Liver (tissue), 9 donors: ENCODE data around the gene APP. TPM values are rescaled to one million over a fixed set of nuclear protein-coding genes. Genes with fewer than 3 reads are reported as not detected.

ENCODE experiments used
- DNase-seq: peaks from one replicate; pipeline ENCODE4 v3.0.0-alpha.2; 2017; ENCODE audit warnings: low spot score
- H3K27ac ChIP-seq, 2 donors: one replicate each; pipeline ENCODE4 v1.7.0; 2013; ENCODE audit warnings: inconsistent platforms in 2 of 2, low read length in 2 of 2, control low read depth in 1 of 2, low read depth in 1 of 2, mild to moderate bottlenecking in 1 of 2
- H3K27me3 ChIP-seq, 4 donors: one replicate each; pipeline versions ENCODE4 v1.6.1 to v1.7.0; 2013; ENCODE audit warnings: low read length in 3 of 4, inconsistent platforms in 1 of 4, mild to moderate bottlenecking in 1 of 4, moderate library complexity in 1 of 4; ENCODE audit not compliant: control insufficient read depth in 4 of 4, insufficient read depth in 4 of 4
- H3K36me3 ChIP-seq, 4 donors: one replicate each; pipeline versions ENCODE4 v1.6.1 to v1.7.0; 2013; ENCODE audit warnings: low read length in 3 of 4, mild to moderate bottlenecking in 3 of 4, low read depth in 1 of 4, moderate library complexity in 1 of 4; ENCODE audit not compliant: control insufficient read depth in 4 of 4, insufficient read depth in 3 of 4
- H3K4me1 ChIP-seq, 4 donors: one replicate each; pipeline versions ENCODE4 v1.6.1 to v1.7.0; 2013; ENCODE audit warnings: low read length in 3 of 4, mild to moderate bottlenecking in 3 of 4, moderate library complexity in 1 of 4; ENCODE audit not compliant: control insufficient read depth in 4 of 4, insufficient read depth in 4 of 4
- H3K4me3 ChIP-seq, 3 donors: one replicate each; pipeline versions ENCODE4 v1.6.1 to v1.7.0; 2013; ENCODE audit warnings: low read length in 3 of 3, control low read depth in 1 of 3, low read depth in 1 of 3, mild to moderate bottlenecking in 1 of 3
- H3K9ac ChIP-seq, 2 donors: one replicate each; pipeline ENCODE4 v1.7.0; 2013; ENCODE audit warnings: low read length in 2 of 2, mild to moderate bottlenecking in 2 of 2, moderate library complexity in 2 of 2, control low read depth in 1 of 2, low read depth in 1 of 2
- H3K9me3 ChIP-seq, 4 donors: one replicate each; pipeline versions ENCODE4 v1.6.1 to v1.7.0; 2013; ENCODE audit warnings: low read length in 3 of 4; ENCODE audit not compliant: control insufficient read depth in 4 of 4
- EGR1 ChIP-seq, 2 donors: IDR thresholded peaks; 2 replicates each; pipeline ENCODE4 v1.6.1; 2016 to 2018; ENCODE audit warnings: antibody characterized with exemption in 2 of 2, low read depth in 2 of 2
- FOXA1 ChIP-seq: IDR thresholded peaks from 2 replicates; pipeline ENCODE4 v1.6.1; 2016; ENCODE audit warnings: antibody characterized with exemption
- FOXA2 ChIP-seq: IDR thresholded peaks from 2 replicates; pipeline ENCODE4 v1.6.1; 2016; ENCODE audit warnings: antibody characterized with exemption
- GABPA ChIP-seq, 2 donors: IDR thresholded peaks in 1 of 2; conservative IDR thresholded peaks in 1 of 2; 2 replicates each; pipeline ENCODE4 v1.6.1; 2016; ENCODE audit warnings: antibody characterized with exemption in 2 of 2, mild to moderate bottlenecking in 1 of 2, moderate library complexity in 1 of 2
- HNF4A ChIP-seq, 2 donors: conservative IDR thresholded peaks; 2 replicates each; pipeline ENCODE4 v1.6.1; 2016; ENCODE audit warnings: antibody characterized with exemption in 2 of 2, mild to moderate bottlenecking in 2 of 2
- HNF4G ChIP-seq: IDR thresholded peaks from 2 replicates; pipeline ENCODE4 v1.6.1; 2016; ENCODE audit warnings: antibody characterized with exemption
- JUND ChIP-seq, 2 donors: IDR thresholded peaks; 2 replicates each; pipeline ENCODE4 v1.6.1; 2016; ENCODE audit warnings: antibody characterized with exemption in 2 of 2
- NR2F2 ChIP-seq: IDR thresholded peaks from 2 replicates; pipeline ENCODE4 v1.6.1; 2016; ENCODE audit warnings: antibody characterized with exemption
- RAD21 ChIP-seq, 2 donors: IDR thresholded peaks; 2 replicates each; pipeline ENCODE4 v1.6.1; 2016; ENCODE audit warnings: antibody characterized with exemption in 2 of 2, mild to moderate bottlenecking in 2 of 2
- RXRA ChIP-seq, 2 donors: IDR thresholded peaks; 2 replicates each; pipeline ENCODE4 v1.6.1; 2017 to 2018; ENCODE audit warnings: antibody characterized with exemption in 2 of 2, mild to moderate bottlenecking in 1 of 2
- SP1 ChIP-seq: IDR thresholded peaks from 2 replicates; pipeline ENCODE4 v1.6.1; 2018; ENCODE audit warnings: antibody characterized with exemption, mild to moderate bottlenecking
- TAF1 ChIP-seq: conservative IDR thresholded peaks from 2 replicates; pipeline ENCODE4 v1.6.1; 2016; ENCODE audit warnings: antibody characterized with exemption, mild to moderate bottlenecking
- YY1 ChIP-seq: IDR thresholded peaks from 2 replicates; pipeline ENCODE4 v1.6.1; 2016; ENCODE audit warnings: antibody characterized with exemption, mild to moderate bottlenecking
- WGBS: extraction: QIAGEN DNeasy Blood & Tissue Kit; methylation state at CpG from one replicate; pipeline ENCODE4 v1.1.7; 2013; 5-methylcytosine and 5-hydroxymethylcytosine counted together
- polyA plus RNA-seq, 2 donors: library from polyadenylated mRNA; stranded (reverse) in 1 of 2; unstranded in 1 of 2; fragments of 200-250 nt in 1 of 2; fragments of >200 nt in 1 of 2; fragmentation: Nextera tagmentation in 1 of 2; extraction: Ambion mirVana in 1 of 2; gene quantifications; one replicate each; pipeline versions ENCODE4 v1.2.1 to v1.2.3, GENCODE V29; 2013 to 2015
- total RNA-seq, 2 donors: library from RNA; depleted of rRNA; stranded (reverse); fragments of >200 nt; gene quantifications; one replicate each; pipeline ENCODE4 v1.2.3, GENCODE V29; 2014
- TF ChIP-seq, protein P1 (sequence below): IDR thresholded peaks from 2 replicates; pipeline ENCODE4 v1.6.1; 2016; ENCODE audit warnings: antibody characterized with exemption
- TF ChIP-seq, protein P2 (sequence below): fragments of 150-350 bp; IDR thresholded peaks from 2 replicates; pipeline ENCODE4 v1.5.1; 2017; ENCODE audit warnings: improper control_type of control experiment, low read depth, low read length; ENCODE audit not compliant: missing input control
- TF ChIP-seq, protein P3 (sequence below): IDR thresholded peaks from 2 replicates; pipeline ENCODE4 v1.6.1; 2016; ENCODE audit warnings: antibody characterized with exemption, mild to moderate bottlenecking
- TF ChIP-seq, protein P4 (sequence below): IDR thresholded peaks from 2 replicates; pipeline ENCODE4 v1.6.1; 2016; ENCODE audit warnings: antibody characterized with exemption
- TF ChIP-seq, protein P5 (sequence below): IDR thresholded peaks from 2 replicates; pipeline ENCODE4 v1.6.1; 2016; ENCODE audit warnings: antibody characterized with exemption
- donor health status: healthy.
- donor health status: healthy.
- donor health status: healthy.
- donor health status: healthy.
- donor health status: healthy.

Gene APP
- total and polyA plus RNA-seq, 4 donors: 24.9 to 201 (median 111) TPM

DNA sequence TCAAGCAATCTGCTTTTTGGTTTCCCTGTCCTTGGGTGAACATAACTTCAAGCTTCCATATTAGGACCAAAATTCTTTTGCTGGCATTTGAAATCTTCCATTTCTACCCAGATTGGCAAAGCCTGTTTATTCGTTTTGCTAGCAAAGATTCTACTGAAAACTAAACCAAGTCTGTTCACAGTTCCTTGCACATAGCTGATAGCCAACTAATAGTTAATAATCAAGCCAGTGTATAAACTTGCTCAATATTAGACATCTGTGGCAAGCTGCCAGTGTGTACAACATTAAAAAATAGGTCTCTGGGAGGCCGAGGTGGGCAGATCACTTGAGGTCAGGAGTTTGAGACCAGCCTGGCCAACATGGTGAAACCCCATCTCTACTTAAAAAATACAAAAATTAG, 6.3 kb downstream of the APP start:
- H3K36me3 ChIP-seq: no peaks in the 10 kb centered on the region
- WGBS: 17% methylated on average over 2 of the region's 2 CpGs
- H3K27ac ChIP-seq: peak overlapping the region; percentile 71 to 79
- DNase-seq: no peak
- H3K9me3 ChIP-seq: no peaks in the 10 kb centered on the region
- TF ChIP-seq FOXA2: no peak
- peak; percentile 56 for TF ChIP-seq TAF1
- TF ChIP-seq, protein P1, sequence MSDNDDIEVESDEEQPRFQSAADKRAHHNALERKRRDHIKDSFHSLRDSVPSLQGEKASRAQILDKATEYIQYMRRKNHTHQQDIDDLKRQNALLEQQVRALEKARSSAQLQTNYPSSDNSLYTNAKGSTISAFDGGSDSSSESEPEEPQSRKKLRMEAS: no peak
- peak; percentile 27 for TF ChIP-seq YY1
- TF ChIP-seq HNF4G: no peak
- no peak for TF ChIP-seq GABPA (IDR thresholded peaks at IDR 0.05 in 1 of 2, conservative IDR thresholded peaks at IDR 0.05 in 1 of 2)
- TF ChIP-seq, protein P2, sequence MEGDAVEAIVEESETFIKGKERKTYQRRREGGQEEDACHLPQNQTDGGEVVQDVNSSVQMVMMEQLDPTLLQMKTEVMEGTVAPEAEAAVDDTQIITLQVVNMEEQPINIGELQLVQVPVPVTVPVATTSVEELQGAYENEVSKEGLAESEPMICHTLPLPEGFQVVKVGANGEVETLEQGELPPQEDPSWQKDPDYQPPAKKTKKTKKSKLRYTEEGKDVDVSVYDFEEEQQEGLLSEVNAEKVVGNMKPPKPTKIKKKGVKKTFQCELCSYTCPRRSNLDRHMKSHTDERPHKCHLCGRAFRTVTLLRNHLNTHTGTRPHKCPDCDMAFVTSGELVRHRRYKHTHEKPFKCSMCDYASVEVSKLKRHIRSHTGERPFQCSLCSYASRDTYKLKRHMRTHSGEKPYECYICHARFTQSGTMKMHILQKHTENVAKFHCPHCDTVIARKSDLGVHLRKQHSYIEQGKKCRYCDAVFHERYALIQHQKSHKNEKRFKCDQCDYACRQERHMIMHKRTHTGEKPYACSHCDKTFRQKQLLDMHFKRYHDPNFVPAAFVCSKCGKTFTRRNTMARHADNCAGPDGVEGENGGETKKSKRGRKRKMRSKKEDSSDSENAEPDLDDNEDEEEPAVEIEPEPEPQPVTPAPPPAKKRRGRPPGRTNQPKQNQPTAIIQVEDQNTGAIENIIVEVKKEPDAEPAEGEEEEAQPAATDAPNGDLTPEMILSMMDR: no peak
- TF ChIP-seq RXRA (IDR thresholded peaks at IDR 0.05): peak; percentile 24 to 77
- TF ChIP-seq, protein P3, sequence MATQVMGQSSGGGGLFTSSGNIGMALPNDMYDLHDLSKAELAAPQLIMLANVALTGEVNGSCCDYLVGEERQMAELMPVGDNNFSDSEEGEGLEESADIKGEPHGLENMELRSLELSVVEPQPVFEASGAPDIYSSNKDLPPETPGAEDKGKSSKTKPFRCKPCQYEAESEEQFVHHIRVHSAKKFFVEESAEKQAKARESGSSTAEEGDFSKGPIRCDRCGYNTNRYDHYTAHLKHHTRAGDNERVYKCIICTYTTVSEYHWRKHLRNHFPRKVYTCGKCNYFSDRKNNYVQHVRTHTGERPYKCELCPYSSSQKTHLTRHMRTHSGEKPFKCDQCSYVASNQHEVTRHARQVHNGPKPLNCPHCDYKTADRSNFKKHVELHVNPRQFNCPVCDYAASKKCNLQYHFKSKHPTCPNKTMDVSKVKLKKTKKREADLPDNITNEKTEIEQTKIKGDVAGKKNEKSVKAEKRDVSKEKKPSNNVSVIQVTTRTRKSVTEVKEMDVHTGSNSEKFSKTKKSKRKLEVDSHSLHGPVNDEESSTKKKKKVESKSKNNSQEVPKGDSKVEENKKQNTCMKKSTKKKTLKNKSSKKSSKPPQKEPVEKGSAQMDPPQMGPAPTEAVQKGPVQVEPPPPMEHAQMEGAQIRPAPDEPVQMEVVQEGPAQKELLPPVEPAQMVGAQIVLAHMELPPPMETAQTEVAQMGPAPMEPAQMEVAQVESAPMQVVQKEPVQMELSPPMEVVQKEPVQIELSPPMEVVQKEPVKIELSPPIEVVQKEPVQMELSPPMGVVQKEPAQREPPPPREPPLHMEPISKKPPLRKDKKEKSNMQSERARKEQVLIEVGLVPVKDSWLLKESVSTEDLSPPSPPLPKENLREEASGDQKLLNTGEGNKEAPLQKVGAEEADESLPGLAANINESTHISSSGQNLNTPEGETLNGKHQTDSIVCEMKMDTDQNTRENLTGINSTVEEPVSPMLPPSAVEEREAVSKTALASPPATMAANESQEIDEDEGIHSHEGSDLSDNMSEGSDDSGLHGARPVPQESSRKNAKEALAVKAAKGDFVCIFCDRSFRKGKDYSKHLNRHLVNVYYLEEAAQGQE: no peak
- TF ChIP-seq JUND (IDR thresholded peaks at IDR 0.05): peak in 1 of 2 donors; percentile 31
- no peak for TF ChIP-seq FOXA1
- TF ChIP-seq, protein P4, sequence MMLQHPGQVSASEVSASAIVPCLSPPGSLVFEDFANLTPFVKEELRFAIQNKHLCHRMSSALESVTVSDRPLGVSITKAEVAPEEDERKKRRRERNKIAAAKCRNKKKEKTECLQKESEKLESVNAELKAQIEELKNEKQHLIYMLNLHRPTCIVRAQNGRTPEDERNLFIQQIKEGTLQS: no peak
- peak; percentile 70 for TF ChIP-seq SP1
- peak; percentile 12 to 53 for TF ChIP-seq RAD21 (IDR thresholded peaks at IDR 0.05)
- TF ChIP-seq, protein P5, sequence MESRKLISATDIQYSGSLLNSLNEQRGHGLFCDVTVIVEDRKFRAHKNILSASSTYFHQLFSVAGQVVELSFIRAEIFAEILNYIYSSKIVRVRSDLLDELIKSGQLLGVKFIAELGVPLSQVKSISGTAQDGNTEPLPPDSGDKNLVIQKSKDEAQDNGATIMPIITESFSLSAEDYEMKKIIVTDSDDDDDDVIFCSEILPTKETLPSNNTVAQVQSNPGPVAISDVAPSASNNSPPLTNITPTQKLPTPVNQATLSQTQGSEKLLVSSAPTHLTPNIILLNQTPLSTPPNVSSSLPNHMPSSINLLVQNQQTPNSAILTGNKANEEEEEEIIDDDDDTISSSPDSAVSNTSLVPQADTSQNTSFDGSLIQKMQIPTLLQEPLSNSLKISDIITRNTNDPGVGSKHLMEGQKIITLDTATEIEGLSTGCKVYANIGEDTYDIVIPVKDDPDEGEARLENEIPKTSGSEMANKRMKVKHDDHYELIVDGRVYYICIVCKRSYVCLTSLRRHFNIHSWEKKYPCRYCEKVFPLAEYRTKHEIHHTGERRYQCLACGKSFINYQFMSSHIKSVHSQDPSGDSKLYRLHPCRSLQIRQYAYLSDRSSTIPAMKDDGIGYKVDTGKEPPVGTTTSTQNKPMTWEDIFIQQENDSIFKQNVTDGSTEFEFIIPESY: no peak
- TF ChIP-seq HNF4A (conservative IDR thresholded peaks at IDR 0.05): peak in 1 of 2 donors; percentile 55
- no peak for TF ChIP-seq NR2F2
- TF ChIP-seq EGR1 (IDR thresholded peaks at IDR 0.05; ENCODE audit: low read depth in 2 of 2): no peak
- peak overlapping the region; percentile 51 to 65 (median 63) for H3K4me3 ChIP-seq
- no peaks in the 10 kb centered on the region for H3K27me3 ChIP-seq
- peaks cover 6 to 53% (median 45%) of the 10 kb centered on the region in 4 donors for H3K4me1 ChIP-seq
- peak overlapping the region; percentile 59 to 70 for H3K9ac ChIP-seq
